ENCODE data around the gene STX10.

Gene STX10

GRCh38 chr19:13146763-13147563 lies 3.2 kb downstream of the STX10 start:
- H3K4me3 ChIP-seq (ENCODE audit: low read depth, low read length), result no peak overlapping the region
- no peak for DNase-seq (ENCODE audit: low read depth)
- TF ChIP-seq, protein P1, sequence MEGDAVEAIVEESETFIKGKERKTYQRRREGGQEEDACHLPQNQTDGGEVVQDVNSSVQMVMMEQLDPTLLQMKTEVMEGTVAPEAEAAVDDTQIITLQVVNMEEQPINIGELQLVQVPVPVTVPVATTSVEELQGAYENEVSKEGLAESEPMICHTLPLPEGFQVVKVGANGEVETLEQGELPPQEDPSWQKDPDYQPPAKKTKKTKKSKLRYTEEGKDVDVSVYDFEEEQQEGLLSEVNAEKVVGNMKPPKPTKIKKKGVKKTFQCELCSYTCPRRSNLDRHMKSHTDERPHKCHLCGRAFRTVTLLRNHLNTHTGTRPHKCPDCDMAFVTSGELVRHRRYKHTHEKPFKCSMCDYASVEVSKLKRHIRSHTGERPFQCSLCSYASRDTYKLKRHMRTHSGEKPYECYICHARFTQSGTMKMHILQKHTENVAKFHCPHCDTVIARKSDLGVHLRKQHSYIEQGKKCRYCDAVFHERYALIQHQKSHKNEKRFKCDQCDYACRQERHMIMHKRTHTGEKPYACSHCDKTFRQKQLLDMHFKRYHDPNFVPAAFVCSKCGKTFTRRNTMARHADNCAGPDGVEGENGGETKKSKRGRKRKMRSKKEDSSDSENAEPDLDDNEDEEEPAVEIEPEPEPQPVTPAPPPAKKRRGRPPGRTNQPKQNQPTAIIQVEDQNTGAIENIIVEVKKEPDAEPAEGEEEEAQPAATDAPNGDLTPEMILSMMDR (IDR thresholded peaks at IDR 0.05; ENCODE audit: low read depth, low read length, missing control alignments), result no peak

GRCh38 chr19:13139633-13140311 lies 10.4 kb downstream of the STX10 start:
- TF ChIP-seq, protein P1 (IDR thresholded peaks at IDR 0.05; ENCODE audit: low read depth, low read length, missing control alignments), result no peak
- H3K4me3 ChIP-seq (ENCODE audit: low read depth, low read length), result no peak overlapping the region
- DNase-seq (ENCODE audit: low read depth), result no peak

- no peak overlapping the region for H3K4me3 ChIP-seq (ENCODE audit: low read depth, low read length)
- no peak for DNase-seq (ENCODE audit: low read depth)
- TF ChIP-seq, protein P1 (IDR thresholded peaks at IDR 0.05; ENCODE audit: low read depth, low read length, missing control alignments), result no peak
Measured at GRCh38 chr19:13138916-13139198, 11.3 kb downstream of the STX10 start.

GRCh38 chr19:13138171-13138915 lies 11.8 kb downstream of the STX10 start:
- H3K4me3 ChIP-seq (ENCODE audit: low read depth, low read length), result no peak overlapping the region

DNA sequence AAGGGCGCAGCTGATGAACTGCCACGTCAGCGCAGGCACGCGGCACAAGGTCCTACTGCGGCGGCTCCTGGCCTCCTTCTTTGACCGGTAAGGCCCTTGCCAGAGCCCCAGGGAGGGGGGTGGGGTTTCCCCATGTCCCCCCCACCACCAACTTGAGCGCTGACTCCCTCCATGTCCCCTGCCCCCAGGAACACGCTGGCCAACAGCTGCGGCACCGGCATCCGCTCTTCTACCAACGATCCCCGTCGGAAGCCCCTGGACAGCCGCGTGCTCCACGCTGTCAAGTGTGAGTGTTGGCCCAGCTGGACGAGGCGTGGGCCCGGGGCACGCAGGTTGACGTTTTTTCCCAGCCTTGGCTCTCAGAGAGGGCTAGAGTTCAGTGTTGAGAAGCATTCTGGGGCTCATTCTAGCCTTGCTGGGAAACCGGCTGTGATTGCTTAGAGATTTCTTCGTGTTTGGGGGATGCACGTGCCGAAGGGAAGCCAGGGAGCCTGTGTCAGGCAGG lies 12.8 kb downstream of the STX10 start:
- TF ChIP-seq, protein P1 (IDR thresholded peaks at IDR 0.05; ENCODE audit: low read depth, low read length, missing control alignments), result no peak
- H3K4me3 ChIP-seq (ENCODE audit: low read depth, low read length), result no peak overlapping the region
- DNase-seq (ENCODE audit: low read depth), result no peak

More at GRCh38 chr19:13138171-13138915, 11.8 kb downstream of the STX10 start:
- no peak for DNase-seq (ENCODE audit: low read depth)
- TF ChIP-seq, protein P1 (IDR thresholded peaks at IDR 0.05; ENCODE audit: low read depth, low read length, missing control alignments), result no peak

- TF ChIP-seq, protein P1 (IDR thresholded peaks at IDR 0.05; ENCODE audit: low read depth, low read length, missing control alignments), result no peak
- no peak for DNase-seq (ENCODE audit: low read depth)
- H3K4me3 ChIP-seq (ENCODE audit: low read depth, low read length), result no peak overlapping the region
Measured at GRCh38 chr19:13135068-13136062, 14.8 kb downstream of the STX10 start.

All from GM12864 (cell line).